ENCODE results near the gene KBTBD8. TPM values are rescaled to one million over a fixed set of nuclear protein-coding genes. Genes with fewer than 3 reads are reported as not detected.

KBTBD8 gene
- total RNA-seq, 2 donors from 2014 or later = 3.5 to 6.2 TPM

DNA sequence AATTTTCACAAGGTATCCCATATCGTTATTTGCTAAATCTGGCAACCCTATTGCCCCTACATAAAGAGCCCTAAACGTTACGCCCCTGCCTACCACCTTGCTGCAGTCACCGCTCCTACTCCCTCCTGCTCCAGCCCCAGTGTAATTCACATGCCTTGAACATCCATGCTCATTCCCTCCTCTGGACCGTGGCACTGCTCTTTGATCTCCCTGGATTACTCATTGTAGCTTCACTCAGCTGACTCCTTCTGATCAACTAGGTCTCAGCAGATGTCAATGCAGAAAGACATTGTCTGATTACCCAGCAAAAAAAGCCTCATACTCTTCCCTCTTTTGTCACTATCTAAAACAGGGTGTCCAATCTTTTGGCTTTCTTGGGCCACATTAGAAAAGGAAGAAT, 40.7 kb upstream of the KBTBD8 start:
- H3K4me1 ChIP-seq (ENCODE audit: control insufficient read depth, insufficient read depth, low read length) = peaks cover 2% of the 10 kb centered on the region
- no peaks in the 10 kb centered on the region for H3K9me3 ChIP-seq (ENCODE audit: control insufficient read depth, low read length)
- DNase-seq = no peak
- TF ChIP-seq, protein P1, sequence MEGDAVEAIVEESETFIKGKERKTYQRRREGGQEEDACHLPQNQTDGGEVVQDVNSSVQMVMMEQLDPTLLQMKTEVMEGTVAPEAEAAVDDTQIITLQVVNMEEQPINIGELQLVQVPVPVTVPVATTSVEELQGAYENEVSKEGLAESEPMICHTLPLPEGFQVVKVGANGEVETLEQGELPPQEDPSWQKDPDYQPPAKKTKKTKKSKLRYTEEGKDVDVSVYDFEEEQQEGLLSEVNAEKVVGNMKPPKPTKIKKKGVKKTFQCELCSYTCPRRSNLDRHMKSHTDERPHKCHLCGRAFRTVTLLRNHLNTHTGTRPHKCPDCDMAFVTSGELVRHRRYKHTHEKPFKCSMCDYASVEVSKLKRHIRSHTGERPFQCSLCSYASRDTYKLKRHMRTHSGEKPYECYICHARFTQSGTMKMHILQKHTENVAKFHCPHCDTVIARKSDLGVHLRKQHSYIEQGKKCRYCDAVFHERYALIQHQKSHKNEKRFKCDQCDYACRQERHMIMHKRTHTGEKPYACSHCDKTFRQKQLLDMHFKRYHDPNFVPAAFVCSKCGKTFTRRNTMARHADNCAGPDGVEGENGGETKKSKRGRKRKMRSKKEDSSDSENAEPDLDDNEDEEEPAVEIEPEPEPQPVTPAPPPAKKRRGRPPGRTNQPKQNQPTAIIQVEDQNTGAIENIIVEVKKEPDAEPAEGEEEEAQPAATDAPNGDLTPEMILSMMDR (conservative IDR thresholded peaks at IDR 0.05) = no peak
- no peaks in the 10 kb centered on the region for H3K4me1 Mint-ChIP-seq
- no peaks in the 10 kb centered on the region for H3K36me3 Mint-ChIP-seq (ENCODE audit: low read depth)
- H3K27ac ChIP-seq (ENCODE audit: low read depth, low read length) = no peak overlapping the region
- no peak overlapping the region for H3K4me3 Mint-ChIP-seq
- H3K27ac Mint-ChIP-seq = no peak overlapping the region
- H3K27me3 Mint-ChIP-seq (ENCODE audit: insufficient read depth) = no peaks in the 10 kb centered on the region
- no peak overlapping the region for H3K4me3 ChIP-seq (ENCODE audit: low read length)
- H3K27me3 ChIP-seq (ENCODE audit: control insufficient read depth, insufficient read depth, low read length, poor library complexity, severe bottlenecking) = no peaks in the 10 kb centered on the region
- H3K36me3 ChIP-seq (ENCODE audit: control insufficient read depth, insufficient read depth, low read length) = no peaks in the 10 kb centered on the region
- H3K9ac ChIP-seq (ENCODE audit: extremely low read depth, low read length, poor library complexity, severe bottlenecking) = no peak overlapping the region
- 89% methylated on average over 4 to 5 of the region's 5 CpGs for WGBS, 2 experiments (ENCODE audit: insufficient coverage in 1 of 2, insufficient read length in 1 of 2)
- no peaks in the 10 kb centered on the region for H3K9me3 Mint-ChIP-seq

DNA sequence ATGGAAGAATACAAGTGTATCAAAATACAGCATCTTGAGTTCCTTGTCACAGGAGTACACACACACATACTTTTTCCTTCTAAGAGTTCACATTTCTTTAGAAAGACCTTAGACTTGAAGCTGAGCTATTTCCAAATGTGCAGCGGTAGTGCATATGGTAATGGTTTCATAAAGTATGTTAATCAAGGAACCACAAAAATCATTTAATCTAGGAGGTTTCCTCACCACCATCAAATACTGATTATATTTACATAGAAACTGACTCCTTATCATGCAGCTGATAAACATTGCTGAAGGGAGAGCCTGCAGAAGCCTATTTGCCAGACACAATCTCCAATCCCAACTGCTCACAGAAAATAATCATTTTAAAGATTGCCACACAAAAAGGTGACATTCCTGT, 40.0 kb upstream of the KBTBD8 start:
- Mint-ChIP-seq H3K27me3 (ENCODE audit: insufficient read depth) (no peaks in the 10 kb centered on the region), H3K27ac (no peak overlapping the region), H3K36me3 (ENCODE audit: low read depth) (no peaks in the 10 kb centered on the region), H3K4me1 (no peaks in the 10 kb centered on the region), H3K9me3 (no peaks in the 10 kb centered on the region), H3K4me3 (no peak overlapping the region)
- H3K27me3 ChIP-seq (ENCODE audit: control insufficient read depth, insufficient read depth, low read length, poor library complexity, severe bottlenecking) = no peaks in the 10 kb centered on the region
- H3K4me1 ChIP-seq (ENCODE audit: control insufficient read depth, insufficient read depth, low read length) = no peaks in the 10 kb centered on the region
- TF ChIP-seq, protein P1 (conservative IDR thresholded peaks at IDR 0.05) = no peak
- WGBS, 2 experiments (ENCODE audit: insufficient coverage in 1 of 2, insufficient read length in 1 of 2) = no CpG with 5 or more reads among the region's 1 CpG
- H3K27ac ChIP-seq (ENCODE audit: low read depth, low read length) = no peak overlapping the region
- H3K9ac ChIP-seq (ENCODE audit: extremely low read depth, low read length, poor library complexity, severe bottlenecking) = no peak overlapping the region
- H3K36me3 ChIP-seq (ENCODE audit: control insufficient read depth, insufficient read depth, low read length) = no peaks in the 10 kb centered on the region
- DNase-seq = no peak
- H3K4me3 ChIP-seq (ENCODE audit: low read length) = no peak overlapping the region
- H3K9me3 ChIP-seq (ENCODE audit: control insufficient read depth, low read length) = no peaks in the 10 kb centered on the region

DNA sequence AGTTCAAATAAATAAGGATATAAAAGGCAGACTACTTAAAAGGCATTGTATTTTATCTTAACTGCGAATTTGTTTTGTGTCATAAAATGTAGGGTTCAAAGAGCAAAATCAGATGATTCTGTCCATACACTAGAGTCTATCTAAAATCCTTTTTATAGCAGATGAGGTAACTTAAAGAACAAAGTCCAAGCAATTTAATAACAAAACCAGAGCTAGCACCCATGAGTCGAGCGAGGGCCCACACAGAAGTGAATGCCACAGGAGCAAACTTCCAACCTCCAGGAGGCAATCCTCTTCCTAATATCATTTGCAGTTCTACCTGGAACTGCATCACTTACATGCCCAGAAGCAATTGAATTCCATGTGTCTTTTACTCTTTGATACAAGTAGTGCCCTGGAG, 35.4 kb upstream of the KBTBD8 start:
- WGBS, 2 experiments (ENCODE audit: insufficient coverage in 1 of 2, insufficient read length in 1 of 2) = 85 to 100% methylated on average over 3 of the region's 3 CpGs
- Mint-ChIP-seq H3K4me1 (no peaks in the 10 kb centered on the region), H3K36me3 (ENCODE audit: low read depth) (no peaks in the 10 kb centered on the region), H3K27ac (no peak overlapping the region), H3K4me3 (no peak overlapping the region), H3K9me3 (no peaks in the 10 kb centered on the region), H3K27me3 (ENCODE audit: insufficient read depth) (no peaks in the 10 kb centered on the region)
- Histone ChIP-seq H3K9me3 (ENCODE audit: control insufficient read depth, low read length) (no peaks in the 10 kb centered on the region), H3K4me1 (ENCODE audit: control insufficient read depth, insufficient read depth, low read length) (no peaks in the 10 kb centered on the region), H3K27me3 (ENCODE audit: control insufficient read depth, insufficient read depth, low read length, poor library complexity, severe bottlenecking) (no peaks in the 10 kb centered on the region), H3K4me3 (ENCODE audit: low read length) (no peak overlapping the region), H3K36me3 (ENCODE audit: control insufficient read depth, insufficient read depth, low read length) (no peaks in the 10 kb centered on the region), H3K27ac (ENCODE audit: low read depth, low read length) (no peak overlapping the region), H3K9ac (ENCODE audit: extremely low read depth, low read length, poor library complexity, severe bottlenecking) (no peak overlapping the region)
- TF ChIP-seq, protein P1 (conservative IDR thresholded peaks at IDR 0.05) = no peak
- DNase-seq = no peak

Data from endodermal cell (in vitro differentiated cells).